ENCODE measurements around the gene GPC6. TPM values are rescaled to one million over a fixed set of nuclear protein-coding genes. Genes with fewer than 3 reads are reported as not detected.
A peak's percentile ranks its signal among the peaks of the same experiment; 100 is the strongest.

The GPC6 gene
- polyA plus RNA-seq, 4 donors: 0.22 to 45.0 (median 1.4) TPM

DNA sequence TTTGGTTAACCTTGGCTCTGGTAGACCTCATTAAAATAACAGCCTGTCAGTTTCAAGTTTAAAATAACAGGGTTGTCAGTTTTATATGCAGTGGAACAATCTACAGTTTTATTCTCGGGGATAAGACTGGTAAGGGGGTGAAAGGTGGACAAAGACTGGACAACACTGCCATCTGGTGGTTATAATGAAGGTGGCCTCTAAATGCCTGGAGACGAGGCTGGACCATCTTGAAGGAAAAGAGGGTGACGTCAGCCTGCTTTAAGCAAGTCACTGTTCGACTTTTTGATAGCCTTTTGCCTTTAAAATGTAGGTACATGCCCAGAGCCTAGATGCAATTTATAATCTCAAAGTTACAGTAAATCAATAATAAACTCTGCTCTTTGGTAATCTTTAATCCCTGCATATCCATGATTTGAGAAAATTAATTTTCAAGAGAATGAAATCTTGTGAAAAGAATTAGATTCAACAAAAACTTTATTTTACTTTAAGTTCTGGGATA lies 1135.9 kb downstream of the GPC6 start:
- no peaks in the 10 kb centered on the region for H3K9me3 ChIP-seq (ENCODE audit: control insufficient read depth in 2 of 2, insufficient read depth in 1 of 2, low read depth in 1 of 2, low read length in 1 of 2)
- peak; percentile 82 for FAIRE-seq
- WGBS, 3 donors: 0 to 1% (median 0%) methylated on average over 4 of the region's 4 CpGs

DNA sequence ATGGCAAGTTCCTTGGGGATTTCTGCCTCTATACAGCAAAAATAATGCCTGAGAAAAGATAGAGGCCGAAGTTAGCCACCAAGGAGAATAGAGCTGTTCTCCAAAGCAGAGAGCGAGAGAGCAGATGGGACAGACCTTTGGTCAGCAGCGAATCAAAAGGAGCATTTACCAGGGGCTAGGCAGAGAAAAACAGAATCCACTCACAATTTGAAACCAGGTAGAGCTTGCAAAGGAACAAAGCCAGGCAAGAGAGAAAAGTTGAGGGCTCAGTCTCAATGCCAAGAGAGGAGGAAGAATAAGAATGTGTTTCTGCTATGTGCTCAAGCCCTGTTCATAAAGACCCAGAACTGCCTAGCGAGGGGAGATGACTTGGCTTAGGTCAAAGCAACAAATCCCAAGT lies 1140.1 kb downstream of the GPC6 start:
- 83 to 93% (median 88%) methylated on average over 4 of the region's 4 CpGs for WGBS, 3 donors
- no peaks in the 10 kb centered on the region for H3K36me3 ChIP-seq (ENCODE audit: control insufficient read depth in 3 of 3, insufficient read depth in 2 of 3, low read depth in 1 of 3, low read length in 3 of 3)

More for the DNA sequence above, 1135.9 kb downstream of the GPC6 start:
- H3K27me3 ChIP-seq (ENCODE audit: control insufficient read depth in 3 of 3, insufficient read depth in 3 of 3, low read length in 3 of 3): no peaks in the 10 kb centered on the region
- H3K36me3 ChIP-seq (ENCODE audit: control insufficient read depth in 3 of 3, insufficient read depth in 2 of 3, low read depth in 1 of 3, low read length in 3 of 3): no peaks in the 10 kb centered on the region
- no peak overlapping the region for H3K4me3 ChIP-seq (ENCODE audit: low read depth in 1 of 3, low read length in 3 of 3)
- H3K27ac ChIP-seq (ENCODE audit: low read depth in 1 of 3, low read length in 2 of 3): no peak overlapping the region
- DNase-seq: peak; percentile 72 to 85
- no peaks in the 10 kb centered on the region for H3K4me1 ChIP-seq (ENCODE audit: control insufficient read depth in 3 of 3, insufficient read depth in 2 of 3, low read depth in 1 of 3, low read length in 2 of 3)

DNA sequence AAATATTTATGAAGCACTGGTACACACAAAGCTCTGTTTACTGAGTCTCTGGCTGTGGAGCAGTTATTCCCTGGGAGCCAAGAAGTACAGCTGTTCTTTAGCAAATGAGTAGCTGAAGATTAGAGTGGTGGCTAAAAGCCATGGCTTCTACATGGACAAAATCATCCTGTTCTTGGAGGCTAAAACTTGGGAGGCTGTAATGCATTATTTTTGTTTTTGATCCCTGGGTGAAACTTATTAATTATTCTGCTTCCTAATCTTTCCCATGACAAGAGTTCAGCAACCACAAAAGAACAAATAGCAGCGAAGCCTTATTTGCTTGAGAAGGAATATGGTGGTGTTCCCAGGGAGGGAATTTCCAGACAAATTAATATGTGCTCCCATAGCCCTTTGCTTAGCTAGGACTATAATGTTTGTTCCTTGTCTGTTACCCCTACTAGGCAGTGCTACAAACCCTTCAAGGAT lies 1143.4 kb downstream of the GPC6 start:
- Histone ChIP-seq H3K36me3 (ENCODE audit: control insufficient read depth in 3 of 3, insufficient read depth in 2 of 3, low read depth in 1 of 3, low read length in 3 of 3) (no peaks in the 10 kb centered on the region), H3K27me3 (ENCODE audit: control insufficient read depth in 3 of 3, insufficient read depth in 3 of 3, low read length in 3 of 3) (no peaks in the 10 kb centered on the region), H3K4me1 (ENCODE audit: control insufficient read depth in 3 of 3, insufficient read depth in 2 of 3, low read depth in 1 of 3, low read length in 2 of 3) (no peaks in the 10 kb centered on the region), H3K9me3 (ENCODE audit: control insufficient read depth in 2 of 2, insufficient read depth in 1 of 2, low read depth in 1 of 2, low read length in 1 of 2) (no peaks in the 10 kb centered on the region), H3K27ac (ENCODE audit: low read depth in 1 of 3, low read length in 2 of 3) (no peak overlapping the region), H3K4me3 (ENCODE audit: low read depth in 1 of 3, low read length in 3 of 3) (no peak overlapping the region)
- DNase-seq (peak; percentile 3 to 31), FAIRE-seq (no peak)
- WGBS, 3 donors: 61 to 85% (median 74%) methylated on average over 1 of the region's 1 CpG

More for the DNA sequence above, 1140.1 kb downstream of the GPC6 start:
- Histone ChIP-seq H3K27me3 (ENCODE audit: control insufficient read depth in 3 of 3, insufficient read depth in 3 of 3, low read length in 3 of 3) (no peaks in the 10 kb centered on the region), H3K9me3 (ENCODE audit: control insufficient read depth in 2 of 2, insufficient read depth in 1 of 2, low read depth in 1 of 2, low read length in 1 of 2) (no peaks in the 10 kb centered on the region), H3K4me1 (ENCODE audit: control insufficient read depth in 3 of 3, insufficient read depth in 2 of 3, low read depth in 1 of 3, low read length in 2 of 3) (no peaks in the 10 kb centered on the region), H3K27ac (ENCODE audit: low read depth in 1 of 3, low read length in 2 of 3) (no peak overlapping the region), H3K4me3 (ENCODE audit: low read depth in 1 of 3, low read length in 3 of 3) (no peak overlapping the region)
- FAIRE-seq (no peak), DNase-seq (no peak)

DNA sequence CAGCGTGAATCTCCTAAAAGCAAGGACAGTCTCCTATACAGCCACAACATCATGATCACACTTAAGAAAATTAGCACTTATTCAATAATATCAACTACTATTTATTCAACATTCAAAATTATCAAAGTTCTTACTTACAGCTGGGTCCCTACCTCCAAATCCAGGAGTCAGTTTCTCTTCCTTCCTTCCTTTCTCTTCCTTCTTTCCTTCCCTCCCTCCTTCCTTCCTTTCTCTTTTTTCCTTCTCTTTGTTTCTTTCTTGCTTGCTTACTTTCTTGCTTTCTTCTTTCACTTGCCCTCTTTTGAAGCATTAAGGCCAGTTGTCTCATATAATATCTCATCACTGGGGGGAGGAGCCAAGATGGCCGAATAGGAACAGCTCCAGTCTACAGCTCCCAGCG lies 1145.2 kb downstream of the GPC6 start:
- FAIRE-seq (no peak), DNase-seq (no peak)
- 85 to 95% (median 91%) methylated on average over 3 of the region's 3 CpGs for WGBS, 3 donors

DNA sequence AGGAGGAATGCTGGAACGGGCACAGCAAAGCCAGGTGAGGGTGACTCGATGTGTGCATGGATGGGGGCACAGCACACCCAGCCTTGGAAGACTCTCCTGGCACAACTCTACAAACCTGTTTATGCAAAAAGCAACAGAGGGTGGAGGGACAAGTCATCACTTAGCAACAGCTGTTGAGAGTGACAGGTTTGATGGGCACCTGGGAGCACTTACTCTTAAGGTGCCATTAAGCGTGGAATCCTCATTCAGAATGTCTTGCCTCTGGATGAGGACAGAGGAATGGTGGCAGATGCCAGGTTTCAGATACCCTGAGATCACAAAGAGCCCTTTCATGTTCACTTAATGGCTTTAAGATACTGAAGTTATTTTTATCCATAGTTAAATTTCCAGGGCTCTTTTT lies 1155.9 kb downstream of the GPC6 start:
- H3K27ac ChIP-seq (ENCODE audit: low read depth in 1 of 3, low read length in 2 of 3): no peak overlapping the region
- 84 to 93% (median 91%) methylated on average over 3 of the region's 3 CpGs for whole genome bisulfite sequencing, 3 donors
- FAIRE-seq: no peak
- DNase-seq: no peak
- no peaks in the 10 kb centered on the region for H3K4me1 ChIP-seq (ENCODE audit: control insufficient read depth in 3 of 3, insufficient read depth in 2 of 3, low read depth in 1 of 3, low read length in 2 of 3)
- no peaks in the 10 kb centered on the region for H3K9me3 ChIP-seq (ENCODE audit: control insufficient read depth in 2 of 2, insufficient read depth in 1 of 2, low read depth in 1 of 2, low read length in 1 of 2)
- H3K36me3 ChIP-seq (ENCODE audit: control insufficient read depth in 3 of 3, insufficient read depth in 2 of 3, low read depth in 1 of 3, low read length in 3 of 3): peaks cover 0 to 6% (median 0%) of the 10 kb centered on the region in 3 donors
- no peaks in the 10 kb centered on the region for H3K27me3 ChIP-seq (ENCODE audit: control insufficient read depth in 3 of 3, insufficient read depth in 3 of 3, low read length in 3 of 3)
- no peak overlapping the region for H3K4me3 ChIP-seq (ENCODE audit: low read depth in 1 of 3, low read length in 3 of 3)

More for the DNA sequence above, 1145.2 kb downstream of the GPC6 start:
- Histone ChIP-seq H3K27ac (ENCODE audit: low read depth in 1 of 3, low read length in 2 of 3) (no peak overlapping the region), H3K4me3 (ENCODE audit: low read depth in 1 of 3, low read length in 3 of 3) (no peak overlapping the region), H3K27me3 (ENCODE audit: control insufficient read depth in 3 of 3, insufficient read depth in 3 of 3, low read length in 3 of 3) (no peaks in the 10 kb centered on the region), H3K36me3 (ENCODE audit: control insufficient read depth in 3 of 3, insufficient read depth in 2 of 3, low read depth in 1 of 3, low read length in 3 of 3) (no peaks in the 10 kb centered on the region), H3K4me1 (ENCODE audit: control insufficient read depth in 3 of 3, insufficient read depth in 2 of 3, low read depth in 1 of 3, low read length in 2 of 3) (no peaks in the 10 kb centered on the region), H3K9me3 (ENCODE audit: control insufficient read depth in 2 of 2, insufficient read depth in 1 of 2, low read depth in 1 of 2, low read length in 1 of 2) (no peaks in the 10 kb centered on the region)

DNA sequence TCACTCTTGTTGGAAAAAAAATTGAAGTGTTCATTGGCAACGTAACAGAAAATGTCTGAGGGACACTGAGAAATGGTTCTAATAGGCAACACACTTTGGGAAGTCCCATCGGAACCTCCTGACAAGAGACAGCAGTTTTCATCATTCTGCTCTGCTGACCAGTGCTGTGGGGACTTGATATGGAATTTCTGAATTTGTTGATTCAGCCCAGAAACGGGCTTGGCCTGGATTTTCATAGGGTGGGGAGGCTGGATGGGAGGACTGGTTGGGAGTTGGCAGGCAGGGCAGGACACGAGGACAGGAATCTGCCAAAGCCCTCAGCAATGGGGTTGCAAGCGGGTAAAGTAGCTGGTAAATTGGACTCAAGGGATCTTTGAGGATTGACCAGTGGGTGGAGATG lies 1156.4 kb downstream of the GPC6 start:
- 65 to 74% (median 71%) methylated on average over 5 of the region's 5 CpGs for WGBS, 3 donors
- Histone ChIP-seq H3K9me3 (ENCODE audit: control insufficient read depth in 2 of 2, insufficient read depth in 1 of 2, low read depth in 1 of 2, low read length in 1 of 2) (no peaks in the 10 kb centered on the region), H3K4me1 (ENCODE audit: control insufficient read depth in 3 of 3, insufficient read depth in 2 of 3, low read depth in 1 of 3, low read length in 2 of 3) (no peaks in the 10 kb centered on the region), H3K4me3 (ENCODE audit: low read depth in 1 of 3, low read length in 3 of 3) (no peak overlapping the region), H3K36me3 (ENCODE audit: control insufficient read depth in 3 of 3, insufficient read depth in 2 of 3, low read depth in 1 of 3, low read length in 3 of 3) (peaks cover 0 to 6% (median 0%) of the 10 kb centered on the region in 3 donors), H3K27ac (ENCODE audit: low read depth in 1 of 3, low read length in 2 of 3) (no peak overlapping the region), H3K27me3 (ENCODE audit: control insufficient read depth in 3 of 3, insufficient read depth in 3 of 3, low read length in 3 of 3) (no peaks in the 10 kb centered on the region)
- FAIRE-seq: no peak
- no peak for DNase-seq

DNA sequence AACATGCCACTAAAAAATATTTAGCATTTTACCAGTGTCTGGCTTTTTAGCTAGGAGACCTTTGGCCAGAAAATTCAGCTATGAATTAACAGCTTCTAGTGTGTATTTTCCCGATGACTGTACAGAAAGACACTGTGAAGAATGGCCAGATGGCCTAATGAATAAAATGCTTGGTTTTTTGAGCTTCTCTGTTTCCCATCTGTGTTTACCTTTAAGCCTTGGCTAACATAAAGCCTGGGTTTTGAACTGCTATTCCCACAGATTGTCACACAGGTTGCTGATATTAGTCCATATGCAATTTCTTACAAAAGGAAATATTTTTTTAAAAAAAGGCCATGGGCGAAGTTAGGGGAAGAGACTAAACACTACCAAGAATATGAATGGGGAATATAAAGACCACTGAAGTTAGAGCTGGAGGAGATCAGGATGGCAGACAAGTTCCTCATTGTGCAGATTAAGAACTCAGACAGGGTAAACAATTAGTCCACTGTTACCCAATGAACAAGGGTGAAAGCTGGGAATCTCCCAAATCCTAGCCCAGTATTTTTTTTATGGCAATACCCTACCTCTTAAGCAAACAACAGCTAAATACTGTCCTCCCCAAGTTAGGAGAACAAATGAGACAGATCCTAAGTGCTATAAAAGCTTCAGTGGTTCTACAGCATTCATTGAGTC lies 1157.8 kb downstream of the GPC6 start:
- 77 to 84% (median 83%) methylated on average over 2 of the region's 2 CpGs for WGBS, 3 donors
- Histone ChIP-seq H3K27ac (ENCODE audit: low read depth in 1 of 3, low read length in 2 of 3) (no peak overlapping the region), H3K4me3 (ENCODE audit: low read depth in 1 of 3, low read length in 3 of 3) (no peak overlapping the region), H3K4me1 (ENCODE audit: control insufficient read depth in 3 of 3, insufficient read depth in 2 of 3, low read depth in 1 of 3, low read length in 2 of 3) (no peaks in the 10 kb centered on the region), H3K27me3 (ENCODE audit: control insufficient read depth in 3 of 3, insufficient read depth in 3 of 3, low read length in 3 of 3) (no peaks in the 10 kb centered on the region), H3K36me3 (ENCODE audit: control insufficient read depth in 3 of 3, insufficient read depth in 2 of 3, low read depth in 1 of 3, low read length in 3 of 3) (peaks cover 0 to 6% (median 0%) of the 10 kb centered on the region in 3 donors), H3K9me3 (ENCODE audit: control insufficient read depth in 2 of 2, insufficient read depth in 1 of 2, low read depth in 1 of 2, low read length in 1 of 2) (no peaks in the 10 kb centered on the region)
- FAIRE-seq: no peak
- no peak for DNase-seq

DNA sequence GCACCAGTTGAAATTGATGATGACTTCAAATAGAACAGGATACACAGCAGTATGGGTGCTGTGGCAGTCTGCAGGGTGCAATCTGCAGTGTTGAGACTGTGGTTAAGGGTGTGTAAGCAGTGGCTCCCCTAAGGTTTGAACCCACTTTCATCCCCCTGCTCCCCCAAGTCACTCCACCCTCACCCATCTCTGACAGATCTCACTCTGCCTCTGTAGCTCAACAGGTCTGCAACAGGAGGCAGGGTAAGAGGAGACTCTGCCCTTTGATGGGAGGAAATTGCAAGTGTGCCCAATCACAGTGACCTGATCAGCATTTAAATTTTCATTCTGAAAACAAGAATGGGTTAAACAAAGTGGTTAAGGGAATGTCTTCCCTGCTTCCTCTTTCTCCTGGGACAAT lies 1160.4 kb downstream of the GPC6 start:
- Histone ChIP-seq H3K9me3 (ENCODE audit: control insufficient read depth in 2 of 2, insufficient read depth in 1 of 2, low read depth in 1 of 2, low read length in 1 of 2) (no peaks in the 10 kb centered on the region), H3K36me3 (ENCODE audit: control insufficient read depth in 3 of 3, insufficient read depth in 2 of 3, low read depth in 1 of 3, low read length in 3 of 3) (peaks cover 0 to 6% (median 0%) of the 10 kb centered on the region in 3 donors), H3K27ac (ENCODE audit: low read depth in 1 of 3, low read length in 2 of 3) (no peak overlapping the region), H3K4me1 (ENCODE audit: control insufficient read depth in 3 of 3, insufficient read depth in 2 of 3, low read depth in 1 of 3, low read length in 2 of 3) (no peaks in the 10 kb centered on the region), H3K4me3 (ENCODE audit: low read depth in 1 of 3, low read length in 3 of 3) (no peak overlapping the region), H3K27me3 (ENCODE audit: control insufficient read depth in 3 of 3, insufficient read depth in 3 of 3, low read length in 3 of 3) (no peaks in the 10 kb centered on the region)
- no peak for DNase-seq
- no peak for FAIRE-seq

Data from small intestine (tissue), 7 donors.